GM12878 (cell line): ENCODE results near the gene SYT8. TPM values are rescaled to one million over a fixed set of nuclear protein-coding genes. Genes with fewer than 3 reads are reported as not detected.

Experiments
- ATAC-seq: fragments of 200-7000 bp; cut with Tn5 transposase; 3 replicates; pipeline ENCODE4 v1.9.1; 2020; ENCODE audit warnings: mild to moderate bottlenecking, moderate library complexity
- BruUV-seq: library from RNA; stranded (reverse); fragments of 400-500 nt; replicated peaks from 2 replicates; lab custom pipeline; 2021; lab: Mats Ljungman, UMichigan
- CTCF ChIA-PET: fragments of 300-600 bp; sonication (Branson Sonifier 250); formaldehyde crosslinking; extraction: SDS; loops from one replicate; lab custom pipeline; 2021; ENCODE audit warnings: inconsistent platforms; lab: Yijun Ruan, JAX
- POLR2A ChIA-PET: fragments of 350-600 bp; formaldehyde crosslinking; extraction: SDS; loops from one replicate; lab custom pipeline; 2021; ENCODE audit warnings: inconsistent platforms; lab: Charles Lee
- RAD21 ChIA-PET: fragments of 300-600 bp; sonication (Branson Sonifier 250); formaldehyde crosslinking; loops from one replicate; lab custom pipeline; 2023; ENCODE audit warnings: antibody characterized with exemption; ENCODE audit not compliant: unreplicated experiment; lab: Charles Lee
- SMC1A ChIA-PET: fragments of 300-600 bp; sonication (Branson Sonifier 250); formaldehyde crosslinking; loops from one replicate; lab custom pipeline; 2023; ENCODE audit not compliant: unreplicated experiment, uncharacterized antibody; lab: Charles Lee
- DNase-seq: peaks from one replicate; pipeline ENCODE4 v3.0.0-alpha.2; 2011; ENCODE audit warnings: low read depth, low spot score
- FAIRE-seq: peaks from 3 replicates; lab custom pipeline; 2011; peaks lifted over from hg19 to GRCh38; lab: Jason Lieb, UNC
- H2AFZ ChIP-seq: 2 replicates; pipeline ENCODE4 v1.6.0; 2011; ENCODE audit warnings: low read depth, low read length, control low read depth; ENCODE audit not compliant: control insufficient read depth
- H3K27ac ChIP-seq: 2 replicates; pipeline ENCODE4 v1.5.1; 2011; ENCODE audit warnings: control low read depth; ENCODE audit not compliant: control insufficient read depth, insufficient read depth
- H3K27me3 ChIP-seq, 2 experiments: replicated peaks in 1 of 2; 2 replicates each; pipeline versions ENCODE4 v1.6.0 to v1.6.1; 2011; ENCODE audit warnings: low read length in 1 of 2; ENCODE audit not compliant: control insufficient read depth in 2 of 2, insufficient read depth in 2 of 2
- H3K36me3 ChIP-seq, 2 experiments: 2 replicates each; pipeline ENCODE4 v1.5.1; 2011; ENCODE audit warnings: low read length in 1 of 2; ENCODE audit not compliant: control insufficient read depth in 2 of 2, insufficient read depth in 2 of 2
- H3K4me1 ChIP-seq: 2 replicates; pipeline ENCODE4 v1.6.1; 2011; ENCODE audit warnings: mild to moderate bottlenecking, low read length, moderate library complexity, mixed read lengths; ENCODE audit not compliant: control insufficient read depth, insufficient read depth
- H3K4me2 ChIP-seq: 2 replicates; pipeline ENCODE4 v1.6.0; 2011; ENCODE audit warnings: control low read depth; ENCODE audit not compliant: control insufficient read depth, insufficient read depth
- H3K4me3 ChIP-seq: fragments of 200-600 bp; sonication (generic); 2 replicates; pipeline ENCODE4 v1.5.1; 2016
- H3K79me2 ChIP-seq: 2 replicates; pipeline ENCODE4 v1.6.0; 2011; ENCODE audit warnings: low read length; ENCODE audit not compliant: control insufficient read depth, insufficient read depth
- H3K9ac ChIP-seq: 2 replicates; pipeline ENCODE4 v1.8.0; 2011; ENCODE audit warnings: low read length, control low read depth, mixed read lengths; ENCODE audit not compliant: control insufficient read depth, insufficient read depth
- H3K9me3 ChIP-seq: replicated peaks from 3 replicates; pipeline ENCODE4 v1.5.1; 2011; ENCODE audit warnings: mild to moderate bottlenecking, low read length; ENCODE audit not compliant: control insufficient read depth, insufficient read depth
- H4K20me1 ChIP-seq: 2 replicates; pipeline ENCODE4 v1.6.0; 2011; ENCODE audit not compliant: control insufficient read depth, insufficient read depth
- BHLHE40 ChIP-seq, 2 experiments: fragments of 450-650 bp in 1 of 2; IDR thresholded peaks; 2 replicates each; pipeline ENCODE4 v1.6.1; 2011 to 2017; ENCODE audit warnings: low read depth in 2 of 2, borderline replicate concordance in 1 of 2, improper control_type of control experiment in 1 of 2, low read length in 1 of 2, mild to moderate bottlenecking in 1 of 2
- ETV6 ChIP-seq, 2 experiments: fragments of 450-650 bp in 1 of 2; IDR thresholded peaks in 1 of 2; conservative IDR thresholded peaks in 1 of 2; 2 replicates each; pipeline ENCODE4 v1.6.1; 2014; ENCODE audit warnings: antibody characterized with exemption in 1 of 2, borderline replicate concordance in 1 of 2, low read depth in 1 of 2, mild to moderate bottlenecking in 1 of 2, moderate library complexity in 1 of 2
- HDGF ChIP-seq: fragments of 450-650 bp; IDR thresholded peaks from 2 replicates; pipeline ENCODE4 v1.6.1; 2016; ENCODE audit warnings: antibody characterized with exemption
- IKZF1 ChIP-seq: fragments of 450-650 bp; conservative IDR thresholded peaks from 2 replicates; pipeline ENCODE4 v1.6.1; 2017; ENCODE audit warnings: antibody characterized with exemption, mild to moderate bottlenecking
- YBX1 ChIP-seq: fragments of 450-650 bp; IDR thresholded peaks from 2 replicates; pipeline ENCODE4 v1.6.1; 2016; ENCODE audit warnings: antibody characterized with exemption
- ZNF217 ChIP-seq: fragments of 450-650 bp; IDR thresholded peaks from 2 replicates; pipeline ENCODE4 v1.6.1; 2017; ENCODE audit warnings: antibody characterized with exemption, mild to moderate bottlenecking
- ZNF622 ChIP-seq: fragments of 450-650 bp; IDR thresholded peaks from 2 replicates; pipeline ENCODE4 v1.6.1; 2017; ENCODE audit warnings: mild to moderate bottlenecking, inconsistent platforms
- WGBS: methylation state at CpG from one replicate; pipeline ENCODE4 v1.1.6; 2016; ENCODE audit warnings: low lambda C conversion rate; ENCODE audit not compliant: insufficient replicate concordance, insufficient coverage; ENCODE audit errors: missing lambda C conversion rate; 5-methylcytosine and 5-hydroxymethylcytosine counted together
- in situ Hi-C: fragments of 300-500 bp; cut with MboI; formaldehyde crosslinking; loops from 9 replicates; pipeline ENCODE4 v1.14.3; 2018; ENCODE audit warnings: mixed read lengths
- intact Hi-C: fragments of 100-400 bp; cut with micrococcal nuclease; formaldehyde crosslinking; loops from one replicate; pipeline ENCODE4 v1.14.2; 2022; ENCODE audit not compliant: unreplicated experiment
- polyA plus RNA-seq, 11 experiments: library from polyadenylated mRNA; depleted of rRNA in 4 of 11; unstranded in 6 of 11; stranded (reverse) in 5 of 11; fragments of >200 nt; fragmentation: Nextera tagmentation in 4 of 11; fragmentation: Illumina TruSeq in 1 of 11; extraction: Ambion mirVana in 4 of 11; extraction: Trizol in 1 of 11; gene quantifications; 1 replicate in 1 of 11; 2 replicates in 10 of 11; pipeline versions ENCODE4 v1.2.1 to v1.2.3, GENCODE V29; 2011 to 2016; ENCODE audit warnings: inconsistent platforms in 2 of 11, missing spikeins in 2 of 11, low read depth in 1 of 11
- total RNA-seq, 4 experiments: library from RNA; depleted of rRNA in 3 of 4; stranded (reverse); fragments of >200 nt in 3 of 4; fragmentation: Illumina TruSeq in 1 of 4; extraction: Trizol in 1 of 4; gene quantifications; 2 replicates each; pipeline versions ENCODE4 v1.2.1 to v1.2.3, GENCODE V29; 2013 to 2021

The SYT8 gene
- total and polyA plus RNA-seq, 10 of the 15 experiments (the other 5 are each of a cell fraction or from before 2014, with no cell fraction given) = 0.44 TPM; not detected in 9

GRCh38 chr11:1844221-1845094 is 9.7 kb downstream of the SYT8 start:
- Histone ChIP-seq H3K4me2 (no peak overlapping the region; the same call in 1 of the 2 replicates), H3K9me3 (no peaks in the 10 kb centered on the region), H2AFZ (no peak overlapping the region), H3K27ac (no peak overlapping the region), H3K27me3 (no peaks in the 10 kb centered on the region; a peak in 1 of 4 replicates), H3K79me2 (no peaks in the 10 kb centered on the region), H3K4me1 (peaks cover 34% of the 10 kb centered on the region), H3K4me3 (no peak overlapping the region), H3K9ac (no peak overlapping the region), H4K20me1 (no peaks in the 10 kb centered on the region), H3K36me3 (no peaks in the 10 kb centered on the region)
- intact Hi-C loops = no loop called here
- SMC1A ChIA-PET = no interaction called here
- 20% methylated on average over 23 of the region's 23 CpGs for WGBS
- DNase-seq (no peak), FAIRE-seq (no peak), ATAC-seq (peak; percentile 9)
- no TSS peak for BruUV-seq
- POLR2A ChIA-PET = no interaction called here
- in situ Hi-C loops = no loop called here
- RAD21 ChIA-PET = no interaction called here
- CTCF ChIA-PET = interaction anchor here (0.9 kb wide), 1 partner anchor 38 kb away, joined by 3 read pairs; no protein-coding TSS in a partner anchor
- TF ChIP-seq ZNF622 (no peak), BHLHE40 (IDR thresholded peaks at IDR 0.05; ENCODE audit: borderline replicate concordance in 1 of 2, low read depth in 2 of 2, low read length in 1 of 2) (peak in 1 of 2 experiments; percentile 7; a peak in 1 of 4 replicates), IKZF1 (peak; percentile 46), ETV6 (conservative IDR thresholded peaks at IDR 0.05 in 1 of 2, IDR thresholded peaks at IDR 0.05 in 1 of 2; ENCODE audit: borderline replicate concordance in 1 of 2, low read depth in 1 of 2) (peak in 1 of 2 experiments; percentile 67; a peak in 2 of 4 replicates)

DNA sequence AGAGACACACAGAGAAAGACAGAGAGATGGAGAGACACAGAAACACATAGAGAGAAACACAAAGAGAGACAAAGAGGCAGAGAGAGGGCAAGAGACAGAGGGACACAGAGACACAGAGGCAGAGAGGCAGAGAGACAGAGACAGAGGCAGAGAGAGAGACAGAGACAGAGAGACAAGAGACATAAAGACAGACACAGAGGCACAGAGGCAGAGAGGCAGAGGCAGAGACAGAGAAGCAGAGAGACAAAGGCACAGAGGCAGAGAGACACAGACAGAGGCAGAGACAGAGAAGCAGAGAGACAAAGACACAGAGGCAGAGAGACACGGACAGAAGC is 10.3 kb downstream of the SYT8 start:
- RAD21 ChIA-PET = no interaction called here
- Histone ChIP-seq H3K27me3 (no peaks in the 10 kb centered on the region; a peak in 1 of 4 replicates), H3K36me3 (no peaks in the 10 kb centered on the region), H3K9me3 (no peaks in the 10 kb centered on the region), H3K27ac (no peak overlapping the region), H3K4me1 (peaks cover 34% of the 10 kb centered on the region), H3K9ac (no peak overlapping the region), H3K4me3 (no peak overlapping the region), H3K79me2 (no peaks in the 10 kb centered on the region), H4K20me1 (no peaks in the 10 kb centered on the region), H2AFZ (no peak overlapping the region), H3K4me2 (no peak overlapping the region)
- POLR2A ChIA-PET = no interaction called here
- SMC1A ChIA-PET = no interaction called here
- CTCF ChIA-PET = no interaction called here
- WGBS = 55% methylated on average over 1 of the region's 1 CpG
- no TSS peak for BruUV-seq
- ATAC-seq (no peak), FAIRE-seq (peak; percentile 87), DNase-seq (no peak)
- in situ Hi-C loops (no loop called here), intact Hi-C loops (no loop called here)
- TF ChIP-seq YBX1 (0 out of 2 replicates have a peak, but pooled peaks have one; percentile 68), HDGF (peak; percentile 62), ZNF217 (no peak)
